Measurements from ENCODE around the gene GPRASP3. TPM values are rescaled to one million over a fixed set of nuclear protein-coding genes. Genes with fewer than 3 reads are reported as not detected.

GPRASP3 gene
- total RNA-seq, 1 donor from 2014 or later: 6.3 TPM

GRCh38 chrX:102745513-102745856 lies 24.9 kb downstream of the GPRASP3 start:
- Histone ChIP-seq H3K4me3 (ENCODE audit: low read length in 3 of 3) (peak overlapping the region; percentile 52 to 56 (median 52)), H3K27ac (ENCODE audit: low read depth, low read length) (no peak overlapping the region), H3K36me3 (ENCODE audit: control insufficient read depth in 3 of 3, insufficient read depth in 3 of 3, low read length in 3 of 3) (no peaks in the 10 kb centered on the region), H3K4me1 (ENCODE audit: control insufficient read depth in 3 of 3, insufficient read depth in 3 of 3, low read length in 3 of 3) (no peaks in the 10 kb centered on the region), H3K9ac (ENCODE audit: low read depth in 1 of 3, low read length in 3 of 3) (no peak overlapping the region), H3K9me3 (ENCODE audit: control insufficient read depth in 3 of 3, low read length in 3 of 3) (no peaks in the 10 kb centered on the region), H3K27me3 (ENCODE audit: control insufficient read depth in 3 of 3, insufficient read depth in 3 of 3, low read length in 3 of 3) (no peaks in the 10 kb centered on the region)

DNA sequence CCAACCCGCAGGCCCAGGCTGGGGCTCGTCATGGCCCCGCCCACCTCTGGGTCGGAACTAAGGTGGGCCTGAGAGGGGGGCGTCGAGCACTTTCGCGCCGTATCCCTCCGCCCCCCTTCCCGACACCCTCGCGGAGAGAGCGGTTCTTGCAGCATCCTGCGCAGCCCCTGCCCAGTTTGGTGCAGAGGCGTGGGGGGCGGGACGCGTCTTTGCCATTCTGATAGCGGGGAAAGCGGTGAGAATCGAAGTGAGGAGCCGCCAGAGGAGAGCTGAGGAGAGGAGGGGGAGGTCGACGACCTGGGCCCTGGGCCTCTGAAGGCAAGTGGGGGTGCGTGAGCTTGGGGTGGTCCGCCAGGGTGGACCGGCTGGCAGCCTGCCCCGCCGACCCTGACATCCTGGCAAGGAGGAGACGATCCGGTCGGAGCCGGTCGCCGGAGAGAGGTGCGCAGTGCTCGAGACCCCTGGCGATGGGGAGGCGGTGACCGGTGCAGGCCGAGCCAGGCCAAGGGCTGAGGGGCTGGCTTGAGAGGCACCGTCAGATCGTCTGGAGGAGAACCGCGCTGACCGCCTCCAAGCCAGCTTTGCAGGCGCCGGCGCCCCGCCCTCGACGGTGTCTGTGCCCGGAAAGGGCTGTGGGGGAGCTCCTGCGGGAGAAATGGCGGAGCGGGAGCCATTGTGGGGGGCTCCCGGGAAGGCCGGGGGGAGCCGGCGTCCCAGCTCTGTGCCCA lies 25.5 kb downstream of the GPRASP3 start:
- Histone ChIP-seq H3K4me1 (ENCODE audit: control insufficient read depth in 3 of 3, insufficient read depth in 3 of 3, low read length in 3 of 3) (no peaks in the 10 kb centered on the region), H3K4me3 (ENCODE audit: low read length in 3 of 3) (peak overlapping the region; percentile 52 to 56 (median 52)), H3K9me3 (ENCODE audit: control insufficient read depth in 3 of 3, low read length in 3 of 3) (no peaks in the 10 kb centered on the region), H3K27ac (ENCODE audit: low read depth, low read length) (no peak overlapping the region), H3K27me3 (ENCODE audit: control insufficient read depth in 3 of 3, insufficient read depth in 3 of 3, low read length in 3 of 3) (no peaks in the 10 kb centered on the region), H3K36me3 (ENCODE audit: control insufficient read depth in 3 of 3, insufficient read depth in 3 of 3, low read length in 3 of 3) (no peaks in the 10 kb centered on the region), H3K9ac (ENCODE audit: low read depth in 1 of 3, low read length in 3 of 3) (peak overlapping the region in 1 of 3 donors; percentile 54)

DNA sequence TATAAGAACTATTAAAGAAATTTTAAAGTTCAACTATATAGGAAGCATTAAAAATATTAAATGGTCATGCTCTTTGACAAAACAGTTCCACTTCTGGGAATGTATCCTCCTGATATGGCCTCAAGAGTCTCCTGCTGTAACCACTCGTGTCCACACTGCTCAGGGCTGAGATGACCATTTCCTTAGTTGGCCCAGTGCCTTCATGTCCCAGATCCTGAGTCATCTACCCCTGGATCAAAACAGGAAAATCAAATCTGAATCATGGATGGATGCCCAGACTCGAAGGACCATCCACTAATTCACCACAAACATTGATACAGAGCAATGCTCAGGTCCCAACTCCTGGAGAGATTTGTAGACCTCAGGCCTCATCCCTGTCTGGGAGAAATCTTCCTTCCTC lies 44.7 kb downstream of the GPRASP3 start:
- Histone ChIP-seq H3K27me3 (ENCODE audit: control insufficient read depth in 3 of 3, insufficient read depth in 3 of 3, low read length in 3 of 3) (no peaks in the 10 kb centered on the region), H3K36me3 (ENCODE audit: control insufficient read depth in 3 of 3, insufficient read depth in 3 of 3, low read length in 3 of 3) (no peaks in the 10 kb centered on the region), H3K9ac (ENCODE audit: low read depth in 1 of 3, low read length in 3 of 3) (no peak overlapping the region), H3K4me3 (ENCODE audit: low read length in 3 of 3) (no peak overlapping the region), H3K9me3 (ENCODE audit: control insufficient read depth in 3 of 3, low read length in 3 of 3) (no peaks in the 10 kb centered on the region), H3K27ac (ENCODE audit: low read depth, low read length) (no peak overlapping the region), H3K4me1 (ENCODE audit: control insufficient read depth in 3 of 3, insufficient read depth in 3 of 3, low read length in 3 of 3) (peaks cover 0 to 6% (median 3%) of the 10 kb centered on the region in 3 donors)

DNA sequence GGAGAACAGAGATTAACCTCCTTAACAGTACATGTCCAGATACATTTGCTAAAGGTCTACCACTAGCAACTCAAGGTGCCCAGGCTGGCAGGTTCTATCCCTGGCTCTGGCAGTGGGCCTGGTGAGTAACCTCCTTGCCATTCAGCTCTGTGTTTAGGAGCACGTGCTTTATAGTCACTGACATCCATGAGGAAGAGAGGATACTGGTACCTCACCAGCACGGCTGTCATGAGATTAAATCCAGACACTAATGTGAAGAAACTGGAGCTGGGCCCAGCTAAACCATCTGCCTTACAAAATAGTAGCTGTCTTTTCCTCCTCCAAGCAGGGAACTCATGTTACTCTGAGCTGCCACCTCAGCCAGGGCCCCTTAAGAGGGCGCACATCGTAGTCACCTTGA lies 45.3 kb downstream of the GPRASP3 start:
- Histone ChIP-seq H3K4me3 (ENCODE audit: low read length in 3 of 3) (no peak overlapping the region), H3K9me3 (ENCODE audit: control insufficient read depth in 3 of 3, low read length in 3 of 3) (no peaks in the 10 kb centered on the region), H3K27me3 (ENCODE audit: control insufficient read depth in 3 of 3, insufficient read depth in 3 of 3, low read length in 3 of 3) (no peaks in the 10 kb centered on the region), H3K27ac (ENCODE audit: low read depth, low read length) (no peak overlapping the region), H3K36me3 (ENCODE audit: control insufficient read depth in 3 of 3, insufficient read depth in 3 of 3, low read length in 3 of 3) (no peaks in the 10 kb centered on the region), H3K9ac (ENCODE audit: low read depth in 1 of 3, low read length in 3 of 3) (no peak overlapping the region), H3K4me1 (ENCODE audit: control insufficient read depth in 3 of 3, insufficient read depth in 3 of 3, low read length in 3 of 3) (peaks cover 0 to 6% (median 3%) of the 10 kb centered on the region in 3 donors)

GRCh38 chrX:102767287-102767686 lies 46.7 kb downstream of the GPRASP3 start:
- Histone ChIP-seq H3K27ac (ENCODE audit: low read depth, low read length) (no peak overlapping the region), H3K36me3 (ENCODE audit: control insufficient read depth in 3 of 3, insufficient read depth in 3 of 3, low read length in 3 of 3) (peaks cover 0 to 3% (median 0%) of the 10 kb centered on the region in 3 donors), H3K9ac (ENCODE audit: low read depth in 1 of 3, low read length in 3 of 3) (no peak overlapping the region), H3K4me3 (ENCODE audit: low read length in 3 of 3) (no peak overlapping the region), H3K9me3 (ENCODE audit: control insufficient read depth in 3 of 3, low read length in 3 of 3) (no peaks in the 10 kb centered on the region), H3K27me3 (ENCODE audit: control insufficient read depth in 3 of 3, insufficient read depth in 3 of 3, low read length in 3 of 3) (no peaks in the 10 kb centered on the region), H3K4me1 (ENCODE audit: control insufficient read depth in 3 of 3, insufficient read depth in 3 of 3, low read length in 3 of 3) (peaks cover 0 to 6% (median 3%) of the 10 kb centered on the region in 3 donors)

DNA sequence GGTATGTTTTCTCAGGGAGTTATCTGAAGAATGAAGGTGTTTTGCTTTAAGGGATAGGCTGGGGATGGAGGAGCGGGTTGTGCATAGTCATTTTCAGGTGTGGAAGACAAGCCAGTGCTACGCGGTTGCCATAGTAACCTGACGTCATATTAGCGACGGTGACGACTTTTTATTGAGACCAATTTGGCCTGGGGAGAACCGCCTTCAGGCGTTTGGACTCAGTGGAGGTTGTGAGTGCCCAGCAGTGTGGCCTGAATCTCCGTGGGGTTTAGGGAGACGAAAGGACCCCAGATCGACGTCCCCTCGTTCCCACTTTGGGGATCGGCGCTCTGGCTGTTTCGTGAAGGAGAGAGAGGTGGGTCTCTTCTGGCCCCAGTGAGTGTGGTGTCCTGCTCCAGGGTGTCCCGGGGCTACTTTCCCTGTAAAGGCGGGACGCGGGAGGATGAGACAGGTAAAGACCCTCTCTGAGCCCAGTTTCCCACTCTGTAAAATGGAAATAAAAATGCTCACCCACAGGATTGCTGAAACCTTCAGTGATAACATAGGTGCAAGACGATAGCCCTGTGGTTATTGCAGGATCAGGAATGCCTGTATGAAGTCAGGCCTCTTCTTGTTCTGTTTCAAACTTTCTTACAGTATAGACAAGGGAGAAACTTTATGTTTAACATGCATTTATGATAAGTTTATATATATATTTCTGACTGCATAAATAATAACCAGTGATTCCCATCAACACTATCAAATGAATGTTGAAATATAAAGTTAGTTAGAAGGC lies 48.6 kb downstream of the GPRASP3 start:
- Histone ChIP-seq H3K36me3 (ENCODE audit: control insufficient read depth in 3 of 3, insufficient read depth in 3 of 3, low read length in 3 of 3) (peaks cover 0 to 3% (median 0%) of the 10 kb centered on the region in 3 donors), H3K9ac (ENCODE audit: low read depth in 1 of 3, low read length in 3 of 3) (peak overlapping the region; percentile 78 to 85 (median 85)), H3K9me3 (ENCODE audit: control insufficient read depth in 3 of 3, low read length in 3 of 3) (no peaks in the 10 kb centered on the region), H3K27ac (ENCODE audit: low read depth, low read length) (peak overlapping the region; percentile 10), H3K4me3 (ENCODE audit: low read length in 3 of 3) (peak overlapping the region; percentile 76 to 79 (median 78)), H3K4me1 (ENCODE audit: control insufficient read depth in 3 of 3, insufficient read depth in 3 of 3, low read length in 3 of 3) (peaks cover 0 to 6% (median 3%) of the 10 kb centered on the region in 3 donors), H3K27me3 (ENCODE audit: control insufficient read depth in 3 of 3, insufficient read depth in 3 of 3, low read length in 3 of 3) (no peaks in the 10 kb centered on the region)

Small RNAs within 50 kb of the gene (small RNA-seq; reads per million reads assigned to genes)
- not detected for gene RNU6-589P

Other genes with a start within 250 kb of the GPRASP3 start
- gene TCP11X2, start 248.9 kb upstream of the GPRASP3 start, total RNA-seq: not detected
- gene TMSB15A, start 204.0 kb upstream of the GPRASP3 start, total RNA-seq: 6.3 TPM
- gene ARMCX5, start 121.2 kb upstream of the GPRASP3 start, total RNA-seq: 8.4 TPM
- 8.9 TPM for gene GPRASP1, start 69.3 kb upstream of the GPRASP3 start, total RNA-seq
- 28.2 TPM for gene GPRASP2, start 8.3 kb upstream of the GPRASP3 start, total RNA-seq
- not detected for gene RAB40AL, start 216.5 kb downstream of the GPRASP3 start, total RNA-seq